Neural progenitor cell (in vitro differentiated cells): ENCODE results near the gene DOCK3.

ENCODE experiments used
- EZH2 ChIP-seq: fragments of 200-600 bp; sonication (generic); IDR thresholded peaks from 2 replicates; pipeline ENCODE4 v1.6.1; 2017; ENCODE audit warnings: antibody characterized with exemption, mild to moderate bottlenecking, moderate library complexity
- TF ChIP-seq, protein P1 (sequence below): fragments of 200-600 bp; sonication (generic); IDR thresholded peaks from 2 replicates; pipeline ENCODE4 v1.5.1; 2017; ENCODE audit warnings: antibody characterized with exemption, mild to moderate bottlenecking

DNA sequence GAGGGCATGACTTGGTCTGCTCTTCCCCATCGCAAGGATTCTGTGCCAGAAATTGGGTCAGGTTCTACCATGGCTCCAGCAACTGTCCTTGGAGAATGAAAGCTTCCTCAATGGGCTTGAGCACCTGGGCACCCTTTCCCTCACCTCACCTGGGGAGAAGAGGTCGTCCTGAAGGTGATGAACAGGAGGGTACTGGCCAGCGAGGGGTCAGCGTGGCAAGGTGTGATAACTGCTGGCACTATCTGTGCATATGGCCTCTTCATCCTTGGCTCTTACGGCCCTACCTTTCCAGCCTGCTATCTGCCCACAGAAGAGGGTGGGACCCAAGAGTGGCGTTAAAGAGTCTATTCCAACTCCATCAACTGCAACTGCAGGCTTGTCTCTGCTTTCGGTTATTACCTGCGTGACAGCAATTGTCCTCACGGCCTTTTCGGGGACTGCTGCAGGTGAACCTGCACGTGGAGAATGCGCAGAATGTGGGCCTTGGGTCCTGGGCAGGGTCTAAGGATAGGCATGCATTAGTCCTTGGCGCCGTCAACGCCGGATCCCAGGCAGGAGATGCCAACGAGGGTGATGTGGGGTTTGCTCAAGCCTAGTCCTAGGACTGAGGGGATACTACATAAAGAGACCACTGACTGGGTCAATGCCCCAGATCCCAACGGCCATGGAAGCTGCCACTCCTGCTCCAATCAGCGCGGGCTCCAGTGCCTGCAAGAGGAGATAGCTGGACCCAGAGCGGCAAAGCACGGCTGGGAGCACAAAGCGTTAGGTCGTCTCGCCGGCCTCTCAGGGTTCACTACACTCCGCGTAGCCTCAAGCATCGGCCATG lies 715.7 kb downstream of the DOCK3 start:
- TF ChIP-seq, protein P1, sequence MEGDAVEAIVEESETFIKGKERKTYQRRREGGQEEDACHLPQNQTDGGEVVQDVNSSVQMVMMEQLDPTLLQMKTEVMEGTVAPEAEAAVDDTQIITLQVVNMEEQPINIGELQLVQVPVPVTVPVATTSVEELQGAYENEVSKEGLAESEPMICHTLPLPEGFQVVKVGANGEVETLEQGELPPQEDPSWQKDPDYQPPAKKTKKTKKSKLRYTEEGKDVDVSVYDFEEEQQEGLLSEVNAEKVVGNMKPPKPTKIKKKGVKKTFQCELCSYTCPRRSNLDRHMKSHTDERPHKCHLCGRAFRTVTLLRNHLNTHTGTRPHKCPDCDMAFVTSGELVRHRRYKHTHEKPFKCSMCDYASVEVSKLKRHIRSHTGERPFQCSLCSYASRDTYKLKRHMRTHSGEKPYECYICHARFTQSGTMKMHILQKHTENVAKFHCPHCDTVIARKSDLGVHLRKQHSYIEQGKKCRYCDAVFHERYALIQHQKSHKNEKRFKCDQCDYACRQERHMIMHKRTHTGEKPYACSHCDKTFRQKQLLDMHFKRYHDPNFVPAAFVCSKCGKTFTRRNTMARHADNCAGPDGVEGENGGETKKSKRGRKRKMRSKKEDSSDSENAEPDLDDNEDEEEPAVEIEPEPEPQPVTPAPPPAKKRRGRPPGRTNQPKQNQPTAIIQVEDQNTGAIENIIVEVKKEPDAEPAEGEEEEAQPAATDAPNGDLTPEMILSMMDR = no peak
- no peak for TF ChIP-seq EZH2
